Measurements from ENCODE around the gene LRRC1.

DNA sequence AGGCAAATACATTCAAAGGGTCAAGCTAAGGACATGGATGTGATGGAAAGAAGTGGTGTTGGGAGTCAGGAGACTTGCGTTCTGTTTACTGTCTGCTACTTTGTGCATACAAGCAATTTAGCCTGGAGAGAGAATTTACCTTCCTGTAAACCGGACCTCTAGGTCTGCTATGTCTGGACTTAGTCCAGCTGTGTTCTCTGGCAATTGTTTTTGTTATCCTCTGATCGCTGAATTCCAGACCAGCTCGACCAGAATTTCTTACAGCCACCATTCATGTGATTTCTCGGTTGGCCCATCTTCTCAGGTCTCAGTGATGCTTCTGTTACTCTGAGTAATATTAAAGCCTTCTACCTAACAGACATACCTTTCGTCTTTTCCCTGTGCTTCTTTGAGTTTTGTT, 75.2 kb downstream of the LRRC1 start:
- TF ChIP-seq, protein P1, sequence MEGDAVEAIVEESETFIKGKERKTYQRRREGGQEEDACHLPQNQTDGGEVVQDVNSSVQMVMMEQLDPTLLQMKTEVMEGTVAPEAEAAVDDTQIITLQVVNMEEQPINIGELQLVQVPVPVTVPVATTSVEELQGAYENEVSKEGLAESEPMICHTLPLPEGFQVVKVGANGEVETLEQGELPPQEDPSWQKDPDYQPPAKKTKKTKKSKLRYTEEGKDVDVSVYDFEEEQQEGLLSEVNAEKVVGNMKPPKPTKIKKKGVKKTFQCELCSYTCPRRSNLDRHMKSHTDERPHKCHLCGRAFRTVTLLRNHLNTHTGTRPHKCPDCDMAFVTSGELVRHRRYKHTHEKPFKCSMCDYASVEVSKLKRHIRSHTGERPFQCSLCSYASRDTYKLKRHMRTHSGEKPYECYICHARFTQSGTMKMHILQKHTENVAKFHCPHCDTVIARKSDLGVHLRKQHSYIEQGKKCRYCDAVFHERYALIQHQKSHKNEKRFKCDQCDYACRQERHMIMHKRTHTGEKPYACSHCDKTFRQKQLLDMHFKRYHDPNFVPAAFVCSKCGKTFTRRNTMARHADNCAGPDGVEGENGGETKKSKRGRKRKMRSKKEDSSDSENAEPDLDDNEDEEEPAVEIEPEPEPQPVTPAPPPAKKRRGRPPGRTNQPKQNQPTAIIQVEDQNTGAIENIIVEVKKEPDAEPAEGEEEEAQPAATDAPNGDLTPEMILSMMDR (IDR thresholded peaks at IDR 0.05; ENCODE audit: extremely low read depth in 1 of 2, insufficient read depth in 1 of 2, low read depth in 1 of 2, low read length in 2 of 2): no peak
- TF ChIP-seq POLR2A (IDR thresholded peaks at IDR 0.05; ENCODE audit: low read depth, low read length) (no peak), POLR2AphosphoS5 (IDR thresholded peaks at IDR 0.05; ENCODE audit: insufficient read depth, low read depth, low read length) (no peak), GATA2 (IDR thresholded peaks at IDR 0.05; ENCODE audit: insufficient read depth, insufficient read length, low read depth, low read length) (no peak), EZH2 (IDR thresholded peaks at IDR 0.05; ENCODE audit: borderline replicate concordance, low read depth, low read length, severe bottlenecking) (no peak), MYC (IDR thresholded peaks at IDR 0.05; ENCODE audit: low read depth, low read length) (no peak)
- TF ChIP-seq, protein P2, sequence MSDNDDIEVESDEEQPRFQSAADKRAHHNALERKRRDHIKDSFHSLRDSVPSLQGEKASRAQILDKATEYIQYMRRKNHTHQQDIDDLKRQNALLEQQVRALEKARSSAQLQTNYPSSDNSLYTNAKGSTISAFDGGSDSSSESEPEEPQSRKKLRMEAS (IDR thresholded peaks at IDR 0.05; ENCODE audit: insufficient read depth, insufficient read length): no peak
